Measurements from ENCODE around the gene RNF151. TPM values are rescaled to one million over a fixed set of nuclear protein-coding genes. Genes with fewer than 3 reads are reported as not detected.

The RNF151 gene
- total and polyA plus RNA-seq, 10 of the 15 experiments (the other 5 are each of a cell fraction or from before 2014, with no cell fraction given) = 0.17 to 0.56 TPM; not detected in 8

GRCh38 chr16:1990351-1991134, 23.9 kb downstream of the RNF151 start (continued):
- TF ChIP-seq RAD21 (IDR thresholded peaks at IDR 0.05; ENCODE audit: insufficient read depth, low read depth, low read length) (no peak), EGR1 (IDR thresholded peaks at IDR 0.05; ENCODE audit: borderline replicate concordance in 1 of 2, low read depth in 2 of 2, low read length in 2 of 2) (no peak; a peak in 1 of 3 replicates)

- no peaks in the 10 kb centered on the region for H3K27me3 ChIP-seq (replicated peaks in 1 of 2; ENCODE audit: control insufficient read depth in 2 of 2, insufficient read depth in 2 of 2, low read length in 1 of 2)
- H3K9ac ChIP-seq (ENCODE audit: control insufficient read depth, insufficient read depth, low read length) = peak overlapping the region; percentile 36
- CTCF ChIA-PET = interaction anchor here (0.9 to 6.5 kb wide), 4 partner anchors 9 to 27 kb away, joined by 3 to 54 read pairs (median 4); partner anchors contain the start of genes NOXO1, RNF151 and RPS2
- in situ Hi-C loops (cut with MboI) (no loop called here), intact Hi-C loops (cut with micrococcal nuclease; ENCODE audit: unreplicated experiment) (no loop called here)
- H2AFZ ChIP-seq (ENCODE audit: control insufficient read depth, low read depth, low read length) = peak overlapping the region; percentile 13
- H3K4me3 ChIP-seq = peak overlapping the region; percentile 65
- peaks cover 2 to 5% of the 10 kb centered on the region in 2 experiments; a peak in 3 of 4 replicates for H3K36me3 ChIP-seq (ENCODE audit: control insufficient read depth in 2 of 2, insufficient read depth in 2 of 2, low read length in 1 of 2)
- peaks cover 27% of the 10 kb centered on the region for H3K4me1 ChIP-seq (ENCODE audit: control insufficient read depth, insufficient read depth, low read length)
- H3K79me2 ChIP-seq (ENCODE audit: control insufficient read depth, insufficient read depth, low read length) = no peaks in the 10 kb centered on the region
- peak overlapping the region; percentile 98 for H3K4me2 ChIP-seq (ENCODE audit: control insufficient read depth, insufficient read depth)
- POLR2A ChIA-PET = interaction anchor here (0.6 to 3.3 kb wide), 8 partner anchors 10 to 314 kb away, joined by 3 to 18 read pairs (median 10); partner anchors contain the start of genes NOXO1, RNF151, RPS2 and TBL3
- H3K27ac ChIP-seq (ENCODE audit: control insufficient read depth, insufficient read depth) = peak overlapping the region; percentile 27; the same call in 1 of the 2 replicates
- SMC1A ChIA-PET (ENCODE audit: uncharacterized antibody, unreplicated experiment) = no interaction called here
- no peaks in the 10 kb centered on the region for H4K20me1 ChIP-seq (ENCODE audit: control insufficient read depth, insufficient read depth)
- peak; percentile 82 for ATAC-seq
- peak; percentile 90 for FAIRE-seq
- under 1% methylated on average over 18 of the region's 18 CpGs for WGBS (ENCODE audit: insufficient coverage, insufficient replicate concordance, low lambda C conversion rate, missing lambda C conversion rate)
- RAD21 ChIA-PET (ENCODE audit: unreplicated experiment) = interaction anchor here (0.8 to 1.9 kb wide), 6 partner anchors 10 to 149 kb away, joined by 3 to 12 read pairs (median 3); partner anchors contain the start of genes NOXO1 and RPS2
- DNase-seq (ENCODE audit: low read depth, low spot score) = peak; percentile 71
- H3K9me3 ChIP-seq (replicated peaks; ENCODE audit: control insufficient read depth, insufficient read depth, low read length) = peaks cover 1% of the 10 kb centered on the region; the same call in 1 of the 3 replicates
- BruUV-seq (replicated peaks) = no TSS peak
- TF ChIP-seq HCFC1 (IDR thresholded peaks at IDR 0.05; ENCODE audit: low read length) (peak; percentile 7; the same call in 1 of the 2 replicates), MXI1 (IDR thresholded peaks at IDR 0.05; ENCODE audit: low read depth, low read length) (peak; percentile 79), EGR1 (IDR thresholded peaks at IDR 0.05; ENCODE audit: borderline replicate concordance in 1 of 2, low read depth in 2 of 2, low read length in 2 of 2) (0 out of 3 replicates have a peak, but pooled peaks of 1 of the 2 experiments have one; percentile 10), NFXL1 (IDR thresholded peaks at IDR 0.05; ENCODE audit: borderline replicate concordance) (no peak), YY1 (IDR thresholded peaks at IDR 0.05; ENCODE audit: low read depth, low read length) (peak; percentile 52; the same call in 1 of the 2 replicates), IKZF1 (conservative IDR thresholded peaks at IDR 0.05) (peak; percentile 40; the same call in 1 of the 2 replicates), MEF2B (IDR thresholded peaks at IDR 0.05; ENCODE audit: partially characterized antibody, poor library complexity, severe bottlenecking) (peak; percentile 82), POLR2A (IDR thresholded peaks at IDR 0.05; ENCODE audit: low read depth, low read length) (no peak; the same call in 1 of the 2 replicates), CEBPB (IDR thresholded peaks at IDR 0.05; ENCODE audit: borderline replicate concordance in 1 of 2, low read depth in 2 of 2, low read length in 2 of 2) (no peak), RAD51 (IDR thresholded peaks at IDR 0.05) (peak; percentile 97), NR2F1 (conservative IDR thresholded peaks at IDR 0.05) (peak; percentile 99)
- TF ChIP-seq, protein P1, sequence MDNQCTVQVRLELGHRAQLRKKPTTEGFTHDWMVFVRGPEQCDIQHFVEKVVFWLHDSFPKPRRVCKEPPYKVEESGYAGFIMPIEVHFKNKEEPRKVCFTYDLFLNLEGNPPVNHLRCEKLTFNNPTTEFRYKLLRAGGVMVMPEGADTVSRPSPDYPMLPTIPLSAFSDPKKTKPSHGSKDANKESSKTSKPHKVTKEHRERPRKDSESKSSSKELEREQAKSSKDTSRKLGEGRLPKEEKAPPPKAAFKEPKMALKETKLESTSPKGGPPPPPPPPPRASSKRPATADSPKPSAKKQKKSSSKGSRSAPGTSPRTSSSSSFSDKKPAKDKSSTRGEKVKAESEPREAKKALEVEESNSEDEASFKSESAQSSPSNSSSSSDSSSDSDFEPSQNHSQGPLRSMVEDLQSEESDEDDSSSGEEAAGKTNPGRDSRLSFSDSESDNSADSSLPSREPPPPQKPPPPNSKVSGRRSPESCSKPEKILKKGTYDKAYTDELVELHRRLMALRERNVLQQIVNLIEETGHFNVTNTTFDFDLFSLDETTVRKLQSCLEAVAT (IDR thresholded peaks at IDR 0.05) = 0 out of 2 replicates have a peak, but pooled peaks have one; percentile 18
- TF ChIP-seq, protein P2, sequence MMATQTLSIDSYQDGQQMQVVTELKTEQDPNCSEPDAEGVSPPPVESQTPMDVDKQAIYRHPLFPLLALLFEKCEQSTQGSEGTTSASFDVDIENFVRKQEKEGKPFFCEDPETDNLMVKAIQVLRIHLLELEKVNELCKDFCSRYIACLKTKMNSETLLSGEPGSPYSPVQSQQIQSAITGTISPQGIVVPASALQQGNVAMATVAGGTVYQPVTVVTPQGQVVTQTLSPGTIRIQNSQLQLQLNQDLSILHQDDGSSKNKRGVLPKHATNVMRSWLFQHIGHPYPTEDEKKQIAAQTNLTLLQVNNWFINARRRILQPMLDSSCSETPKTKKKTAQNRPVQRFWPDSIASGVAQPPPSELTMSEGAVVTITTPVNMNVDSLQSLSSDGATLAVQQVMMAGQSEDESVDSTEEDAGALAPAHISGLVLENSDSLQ (IDR thresholded peaks at IDR 0.05) = peak; percentile 82
- TF ChIP-seq, protein P3, sequence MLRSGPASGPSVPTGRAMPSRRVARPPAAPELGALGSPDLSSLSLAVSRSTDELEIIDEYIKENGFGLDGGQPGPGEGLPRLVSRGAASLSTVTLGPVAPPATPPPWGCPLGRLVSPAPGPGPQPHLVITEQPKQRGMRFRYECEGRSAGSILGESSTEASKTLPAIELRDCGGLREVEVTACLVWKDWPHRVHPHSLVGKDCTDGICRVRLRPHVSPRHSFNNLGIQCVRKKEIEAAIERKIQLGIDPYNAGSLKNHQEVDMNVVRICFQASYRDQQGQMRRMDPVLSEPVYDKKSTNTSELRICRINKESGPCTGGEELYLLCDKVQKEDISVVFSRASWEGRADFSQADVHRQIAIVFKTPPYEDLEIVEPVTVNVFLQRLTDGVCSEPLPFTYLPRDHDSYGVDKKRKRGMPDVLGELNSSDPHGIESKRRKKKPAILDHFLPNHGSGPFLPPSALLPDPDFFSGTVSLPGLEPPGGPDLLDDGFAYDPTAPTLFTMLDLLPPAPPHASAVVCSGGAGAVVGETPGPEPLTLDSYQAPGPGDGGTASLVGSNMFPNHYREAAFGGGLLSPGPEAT (IDR thresholded peaks at IDR 0.05; ENCODE audit: low read depth) = 0 out of 2 replicates have a peak, but pooled peaks have one; percentile 0
- TF ChIP-seq, protein P4, sequence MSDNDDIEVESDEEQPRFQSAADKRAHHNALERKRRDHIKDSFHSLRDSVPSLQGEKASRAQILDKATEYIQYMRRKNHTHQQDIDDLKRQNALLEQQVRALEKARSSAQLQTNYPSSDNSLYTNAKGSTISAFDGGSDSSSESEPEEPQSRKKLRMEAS (IDR thresholded peaks at IDR 0.05; ENCODE audit: low read depth, low read length) = peak; percentile 96
Measured at GRCh38 chr16:1991135-1991551, 24.5 kb downstream of the RNF151 start.

All from GM12878 (cell line).